SU-DHL-6 (cell line): ENCODE results near the gene INTS6.

Experiments
- H2AFZ ChIP-seq: fragments of 200-600 bp; sonication (generic); 2 replicates; pipeline ENCODE4 v1.6.1; 2014; ENCODE audit warnings: low read depth, mild to moderate bottlenecking, moderate library complexity, mixed read lengths, antibody characterized with exemption, low read length; ENCODE audit not compliant: severe bottlenecking
- H3F3A ChIP-seq: fragments of 200-600 bp; shearing (Covaris generic); 2 replicates; pipeline ENCODE4 v1.6.0; 2016; ENCODE audit warnings: antibody characterized with exemption, mild to moderate bottlenecking; ENCODE audit not compliant: insufficient read depth
- H3K27ac ChIP-seq: fragments of 200-600 bp; sonication (generic); 2 replicates; pipeline ENCODE4 v1.5.1; 2016; ENCODE audit warnings: low read depth, mild to moderate bottlenecking, low read length, moderate library complexity, mixed read lengths
- H3K27me3 ChIP-seq: fragments of 200-600 bp; sonication (generic), shearing (Covaris generic); 2 replicates; pipeline ENCODE4 v1.6.0; 2014; ENCODE audit warnings: mild to moderate bottlenecking, low read length
- H3K36me3 ChIP-seq: fragments of 200-600 bp; sonication (generic); 2 replicates; pipeline ENCODE4 v1.6.1; 2014; ENCODE audit warnings: mild to moderate bottlenecking, low read length, mixed read lengths
- H3K4me2 ChIP-seq: fragments of 300-600, 200-600 bp; shearing (Covaris generic), sonication (generic); 2 replicates; pipeline ENCODE4 v1.6.0; 2014; ENCODE audit warnings: low read length, low read depth, mild to moderate bottlenecking; ENCODE audit not compliant: poor library complexity, severe bottlenecking
- H3K4me3 ChIP-seq: fragments of 200-600 bp; sonication (generic); 2 replicates; pipeline ENCODE4 v1.5.1; 2014; ENCODE audit warnings: antibody characterized with exemption, low read length, mild to moderate bottlenecking, mixed read lengths; ENCODE audit not compliant: insufficient read depth, poor library complexity, severe bottlenecking
- H3K79me2 ChIP-seq: fragments of 200-600 bp; sonication (generic); 2 replicates; pipeline ENCODE4 v1.6.1; 2014; ENCODE audit warnings: mild to moderate bottlenecking, low read length, moderate library complexity; ENCODE audit not compliant: insufficient read depth
- H3K9ac ChIP-seq: fragments of 200-600 bp; sonication (generic); 2 replicates; pipeline ENCODE4 v1.7.0; 2014; ENCODE audit warnings: mild to moderate bottlenecking, low read length
- H3K9me2 ChIP-seq: fragments of 200-600 bp; sonication (generic); replicated peaks from 2 replicates; pipeline ENCODE4 v1.6.1; 2014; ENCODE audit warnings: low read length; ENCODE audit not compliant: insufficient read depth
- H3K9me3 ChIP-seq: fragments of 200-600 bp; sonication (generic); 2 replicates; pipeline ENCODE4 v1.6.1; 2014; ENCODE audit warnings: low read length, mixed read lengths; ENCODE audit not compliant: insufficient read depth
- H4K20me1 ChIP-seq: fragments of 200-600 bp; sonication (generic); 2 replicates; pipeline ENCODE4 v1.6.1; 2014; ENCODE audit warnings: low read depth, mild to moderate bottlenecking, antibody characterized with exemption, low read length, moderate library complexity, mixed read lengths
- CTCF ChIP-seq: fragments of 200-600 bp; sonication (generic); IDR thresholded peaks from one replicate; pipeline ENCODE4 v1.5.1; 2017; ENCODE audit warnings: antibody characterized with exemption, mild to moderate bottlenecking, low read length, moderate library complexity; ENCODE audit not compliant: insufficient read depth, poor library complexity, severe bottlenecking
- EZH2phosphoT487 ChIP-seq: fragments of 200-600 bp; sonication (generic), shearing (Covaris generic); conservative IDR thresholded peaks from 2 replicates; pipeline ENCODE4 v1.6.1; 2018; ENCODE audit warnings: mild to moderate bottlenecking, antibody characterized with exemption, low read length, moderate library complexity, mixed read lengths

INTS6 gene

GRCh38 chr13:51325837-51326236 lies 127.0 kb downstream of the INTS6 start:
- H3K27ac ChIP-seq: no peak overlapping the region
- no peak overlapping the region for H2AFZ ChIP-seq
- TF ChIP-seq CTCF (no peak), EZH2phosphoT487 (no peak)
- H3K79me2 ChIP-seq: no peaks in the 10 kb centered on the region
- no peaks in the 10 kb centered on the region for H3K36me3 ChIP-seq
- no peaks in the 10 kb centered on the region for H3F3A ChIP-seq
- no peak overlapping the region for H3K9ac ChIP-seq
- no peak overlapping the region for H3K4me2 ChIP-seq
- H3K27me3 ChIP-seq: no peaks in the 10 kb centered on the region
- H4K20me1 ChIP-seq: no peaks in the 10 kb centered on the region
- H3K4me3 ChIP-seq: no peak overlapping the region
- H3K9me2 ChIP-seq: no peaks in the 10 kb centered on the region
- no peaks in the 10 kb centered on the region for H3K9me3 ChIP-seq

GRCh38 chr13:51324714-51325420 lies 128.0 kb downstream of the INTS6 start:
- H3K79me2 ChIP-seq: no peaks in the 10 kb centered on the region
- H3K9ac ChIP-seq: no peak overlapping the region
- no peaks in the 10 kb centered on the region for H3K9me2 ChIP-seq
- no peaks in the 10 kb centered on the region for H3K27me3 ChIP-seq
- no peaks in the 10 kb centered on the region for H3K36me3 ChIP-seq
- TF ChIP-seq EZH2phosphoT487 (no peak), CTCF (no peak)
- H3K9me3 ChIP-seq: no peaks in the 10 kb centered on the region
- H3K4me3 ChIP-seq: no peak overlapping the region
- H3K4me2 ChIP-seq: no peak overlapping the region
- no peak overlapping the region for H3K27ac ChIP-seq
- H3F3A ChIP-seq: no peaks in the 10 kb centered on the region
- no peak overlapping the region for H2AFZ ChIP-seq
- no peaks in the 10 kb centered on the region for H4K20me1 ChIP-seq

- no peak overlapping the region for H3K4me3 ChIP-seq
- H4K20me1 ChIP-seq: no peaks in the 10 kb centered on the region
Observed at GRCh38 chr13:51323824-51324511, 128.9 kb downstream of the INTS6 start.

More at GRCh38 chr13:51323824-51324511, 128.9 kb downstream of the INTS6 start:
- no peak for TF ChIP-seq CTCF
- TF ChIP-seq EZH2phosphoT487: no peak
- Histone ChIP-seq H3K4me2 (no peak overlapping the region), H3K27me3 (no peaks in the 10 kb centered on the region), H3K9ac (no peak overlapping the region), H2AFZ (no peak overlapping the region), H3K79me2 (no peaks in the 10 kb centered on the region), H3K36me3 (no peaks in the 10 kb centered on the region), H3K27ac (no peak overlapping the region), H3K9me3 (no peaks in the 10 kb centered on the region), H3F3A (no peaks in the 10 kb centered on the region), H3K9me2 (no peaks in the 10 kb centered on the region)
